ENCODE measurements around the gene IL12RB2. TPM values are rescaled to one million over a fixed set of nuclear protein-coding genes. Genes with fewer than 3 reads are reported as not detected.
A peak's percentile ranks its signal among the peaks of the same experiment; 100 is the strongest.

Gene IL12RB2
- total and polyA plus RNA-seq, 7 donors = 0.13 to 9.5 (median 3.3) TPM

DNA sequence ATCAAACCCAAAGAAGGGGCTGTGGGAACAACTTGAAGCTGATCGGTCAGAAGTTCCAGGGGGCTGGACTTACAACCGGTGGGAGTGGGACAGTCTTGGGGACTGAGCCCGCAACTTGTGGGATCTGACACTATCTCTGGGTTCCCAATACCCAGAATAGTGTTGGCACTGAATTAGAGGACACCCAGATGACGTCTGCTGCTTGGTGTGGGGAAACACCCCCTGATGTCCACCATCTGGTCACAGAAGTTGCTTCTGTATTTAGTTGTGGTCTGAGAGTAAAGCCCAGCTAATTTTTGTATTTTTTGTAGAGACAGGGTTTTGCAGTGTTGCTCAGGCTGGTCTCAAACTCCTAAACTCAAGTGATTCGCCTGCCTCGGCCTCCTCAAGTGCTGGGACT lies 93.8 kb downstream of the IL12RB2 start:
- DNase-seq (no peak), ATAC-seq (peak in 2 of 4 donors; percentile 7 to 12)
- peaks cover 0 to 15% of the 10 kb centered on the region in 2 donors for H3K36me3 ChIP-seq (ENCODE audit: insufficient read depth in 1 of 2, low read depth in 1 of 2)
- TF ChIP-seq, protein P1, sequence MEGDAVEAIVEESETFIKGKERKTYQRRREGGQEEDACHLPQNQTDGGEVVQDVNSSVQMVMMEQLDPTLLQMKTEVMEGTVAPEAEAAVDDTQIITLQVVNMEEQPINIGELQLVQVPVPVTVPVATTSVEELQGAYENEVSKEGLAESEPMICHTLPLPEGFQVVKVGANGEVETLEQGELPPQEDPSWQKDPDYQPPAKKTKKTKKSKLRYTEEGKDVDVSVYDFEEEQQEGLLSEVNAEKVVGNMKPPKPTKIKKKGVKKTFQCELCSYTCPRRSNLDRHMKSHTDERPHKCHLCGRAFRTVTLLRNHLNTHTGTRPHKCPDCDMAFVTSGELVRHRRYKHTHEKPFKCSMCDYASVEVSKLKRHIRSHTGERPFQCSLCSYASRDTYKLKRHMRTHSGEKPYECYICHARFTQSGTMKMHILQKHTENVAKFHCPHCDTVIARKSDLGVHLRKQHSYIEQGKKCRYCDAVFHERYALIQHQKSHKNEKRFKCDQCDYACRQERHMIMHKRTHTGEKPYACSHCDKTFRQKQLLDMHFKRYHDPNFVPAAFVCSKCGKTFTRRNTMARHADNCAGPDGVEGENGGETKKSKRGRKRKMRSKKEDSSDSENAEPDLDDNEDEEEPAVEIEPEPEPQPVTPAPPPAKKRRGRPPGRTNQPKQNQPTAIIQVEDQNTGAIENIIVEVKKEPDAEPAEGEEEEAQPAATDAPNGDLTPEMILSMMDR (IDR thresholded peaks at IDR 0.05) = no peak
- intact Hi-C loops (cut with DNase I) = no loop called here
- H3K4me1 ChIP-seq = peaks cover 15% of the 10 kb centered on the region
- 76 to 84% (median 80%) methylated on average over 6 of the region's 6 CpGs for whole genome bisulfite sequencing, 3 donors
- H3K4me3 ChIP-seq = no peak overlapping the region
- H3K9me3 ChIP-seq = no peaks in the 10 kb centered on the region
- H3K27me3 ChIP-seq (ENCODE audit: insufficient read depth in 3 of 3, low read length in 2 of 3) = no peaks in the 10 kb centered on the region
- peak overlapping the region; percentile 78 for H3K27ac ChIP-seq

DNA sequence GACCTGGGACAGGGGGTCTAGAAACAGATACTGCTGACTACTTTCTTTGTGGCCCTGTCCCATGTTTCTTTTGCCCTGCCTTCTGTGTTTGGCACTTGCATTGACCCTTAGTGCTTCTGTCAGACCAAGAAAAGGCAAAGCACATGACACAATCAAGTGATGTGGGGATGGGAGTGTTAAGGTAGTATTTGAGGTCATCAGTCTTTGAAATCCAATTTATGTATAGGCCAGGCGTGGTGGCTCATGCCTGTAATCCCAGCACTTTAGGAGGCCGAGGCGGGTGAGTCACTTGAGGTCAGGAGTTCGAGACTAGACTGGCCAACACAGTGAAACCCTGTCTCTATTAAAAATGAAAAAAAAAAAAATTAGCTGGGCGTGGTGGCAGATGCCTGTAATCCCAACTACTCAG lies 96.5 kb downstream of the IL12RB2 start:
- no peaks in the 10 kb centered on the region for H3K27me3 ChIP-seq (ENCODE audit: insufficient read depth in 3 of 3, low read length in 2 of 3)
- TF ChIP-seq, protein P1 (IDR thresholded peaks at IDR 0.05) = no peak
- no peaks in the 10 kb centered on the region for H3K9me3 ChIP-seq
- DNase-seq (no peak), ATAC-seq (peak in 1 of 4 donors; percentile 16)
- H3K27ac ChIP-seq = peak overlapping the region; percentile 18
- intact Hi-C loops (cut with DNase I) = no loop called here
- peaks cover 0 to 4% of the 10 kb centered on the region in 2 donors for H3K36me3 ChIP-seq (ENCODE audit: insufficient read depth in 1 of 2, low read depth in 1 of 2)
- WGBS, 3 donors = 58 to 73% (median 61%) methylated on average over 5 of the region's 5 CpGs
- H3K4me3 ChIP-seq = no peak overlapping the region
- H3K4me1 ChIP-seq = peaks cover 17% of the 10 kb centered on the region

DNA sequence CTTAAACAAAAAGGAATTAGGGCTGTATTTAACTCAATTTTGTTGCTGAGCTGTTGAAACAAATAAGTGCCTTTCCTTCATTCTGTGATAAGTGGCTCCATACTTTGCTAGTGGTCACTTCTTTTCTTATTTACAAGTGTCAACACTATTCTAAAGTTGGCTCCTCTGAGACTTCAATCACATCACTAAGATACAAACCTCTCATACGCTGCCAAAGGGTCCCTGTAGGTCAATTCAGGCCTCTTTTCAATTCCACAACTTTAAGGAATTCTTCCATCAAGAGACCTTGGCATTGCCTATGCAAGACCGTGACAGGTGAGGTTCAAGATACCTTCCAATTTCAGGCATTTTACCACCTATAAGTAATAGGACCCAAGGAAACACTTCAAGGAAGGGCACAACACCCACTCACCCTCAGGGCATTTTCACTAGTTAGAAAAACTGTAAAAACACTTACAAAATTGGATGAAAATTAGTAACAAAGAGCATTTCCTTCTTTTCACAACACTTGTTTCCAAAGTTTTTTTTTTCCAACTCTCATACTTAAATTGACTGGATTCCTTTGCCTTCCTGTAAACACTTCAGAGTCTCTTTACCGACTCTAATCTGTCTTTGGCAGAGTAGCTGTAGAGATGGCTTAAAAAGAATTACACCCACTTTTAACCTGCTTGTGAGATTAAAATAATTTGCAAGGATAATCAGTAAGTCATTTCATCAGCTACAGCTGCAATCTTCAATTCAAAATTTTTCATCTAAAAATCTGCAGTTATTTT lies 98.0 kb downstream of the IL12RB2 start:
- TF ChIP-seq, protein P1 (IDR thresholded peaks at IDR 0.05) = no peak
- WGBS, 3 donors = 45 to 51% (median 47%) methylated on average over 3 of the region's 3 CpGs
- peaks cover 7% of the 10 kb centered on the region for H3K4me1 ChIP-seq
- H3K27ac ChIP-seq = no peak overlapping the region
- H3K36me3 ChIP-seq (ENCODE audit: insufficient read depth in 1 of 2, low read depth in 1 of 2) = peaks cover 0 to 18% of the 10 kb centered on the region in 2 donors
- intact Hi-C loops (cut with DNase I) = no loop called here
- DNase-seq (no peak), ATAC-seq (no peak)
- H3K27me3 ChIP-seq (ENCODE audit: insufficient read depth in 3 of 3, low read length in 2 of 3) = no peaks in the 10 kb centered on the region
- no peaks in the 10 kb centered on the region for H3K9me3 ChIP-seq
- H3K4me3 ChIP-seq = no peak overlapping the region

DNA sequence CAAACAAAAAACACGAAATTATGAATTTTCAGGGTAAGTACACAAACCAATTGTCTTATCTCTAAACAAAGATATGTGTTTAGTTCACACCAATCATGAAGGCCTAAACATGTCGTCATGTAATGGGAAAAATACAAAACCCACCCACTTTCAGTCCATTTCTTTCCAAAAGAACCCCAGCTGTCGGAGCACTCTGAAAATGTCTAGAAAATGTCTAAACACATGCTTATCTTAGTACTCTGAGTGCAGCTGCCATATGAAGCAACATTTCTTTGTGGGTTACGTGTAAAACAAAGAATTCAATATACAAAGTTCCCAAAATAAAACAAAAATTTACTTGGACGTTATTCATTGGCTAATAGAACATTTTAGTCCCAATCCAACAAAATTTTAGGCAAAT lies 99.8 kb downstream of the IL12RB2 start:
- Histone ChIP-seq H3K27ac (no peak overlapping the region), H3K9me3 (no peaks in the 10 kb centered on the region), H3K4me3 (no peak overlapping the region), H3K36me3 (ENCODE audit: insufficient read depth in 1 of 2, low read depth in 1 of 2) (peaks cover 0 to 37% of the 10 kb centered on the region in 2 donors), H3K4me1 (peaks cover 14% of the 10 kb centered on the region), H3K27me3 (ENCODE audit: insufficient read depth in 3 of 3, low read length in 2 of 3) (no peaks in the 10 kb centered on the region)
- TF ChIP-seq, protein P1 (IDR thresholded peaks at IDR 0.05) = no peak
- DNase-seq = no peak
- intact Hi-C loops (cut with DNase I) = no loop called here
- WGBS, 3 donors = 80 to 92% (median 81%) methylated on average over 5 of the region's 5 CpGs
- no peak for ATAC-seq
